Activated B cell treated with CpG ODN at 0.5 μM for 24 hours (primary cell): Measurements from ENCODE around the gene CD96. TPM values are rescaled to one million over a fixed set of nuclear protein-coding genes. Genes with fewer than 3 reads are reported as not detected.

Source experiments
- ATAC-seq: fragments of 200-7000 bp; cut with Tn5 transposase; one replicate; pipeline ENCODE4 v1.10.0; 2021; ENCODE audit warnings: low read depth, mild to moderate bottlenecking, moderate library complexity
- CTCF ChIA-PET: fragments of 350-600 bp; sonication (Branson Sonifier 250); formaldehyde crosslinking; loops from one replicate; lab custom pipeline; 2021; ENCODE audit warnings: antibody characterized with exemption; lab: Charles Lee
- POLR2A ChIA-PET: fragments of 350-600 bp; sonication (Branson Sonifier 250); formaldehyde crosslinking; loops from one replicate; lab custom pipeline; 2021; ENCODE audit warnings: antibody characterized with exemption; lab: Charles Lee
- DNase-seq: peaks from one replicate; pipeline ENCODE4 v3.0.0; 2022
- H3K27ac Mint-ChIP-seq: one replicate; pipeline ENCODE4 v1.8.0; 2020; ENCODE audit warnings: mixed read lengths
- H3K27me3 Mint-ChIP-seq: one replicate; pipeline ENCODE4 v1.8.0; 2021; ENCODE audit warnings: mixed read lengths
- H3K36me3 Mint-ChIP-seq: one replicate; pipeline ENCODE4 v1.8.0; 2021; ENCODE audit warnings: low read depth, mixed read lengths
- H3K4me1 Mint-ChIP-seq: one replicate; pipeline ENCODE4 v1.8.0; 2021; ENCODE audit warnings: mixed read lengths
- H3K4me3 Mint-ChIP-seq: one replicate; pipeline ENCODE4 v1.8.0; 2020; ENCODE audit warnings: mild to moderate bottlenecking, mixed read lengths
- H3K9me3 Mint-ChIP-seq: one replicate; pipeline ENCODE4 v1.8.0; 2020; ENCODE audit warnings: mixed read lengths
- CTCF ChIP-seq: fragments of 200-600 bp; IDR thresholded peaks from one replicate; pipeline ENCODE4 v1.8.0; 2022; ENCODE audit warnings: antibody characterized with exemption, mild to moderate bottlenecking
- intact Hi-C: fragments of 100-400 bp; cut with micrococcal nuclease; formaldehyde crosslinking; loops from one replicate; pipeline ENCODE4 v1.15.1; 2024
- total RNA-seq: library from RNA; stranded (reverse); gene quantifications from 2 replicates; pipeline ENCODE4 v1.2.3, GENCODE V29; 2022

CD96 gene
- total RNA-seq, 1 donor from 2014 or later = 34.3 TPM

GRCh38 chr3:111593666-111594065, 51.7 kb downstream of the CD96 start:
- intact Hi-C loops = loop anchor here (1.0 to 2.0 kb wide), 3 partner anchors 15 to 47 kb away; no protein-coding TSS in a partner anchor
- Mint-ChIP-seq H3K36me3 (peaks cover 11% of the 10 kb centered on the region), H3K4me3 (peak overlapping the region; percentile 71), H3K27me3 (no peaks in the 10 kb centered on the region), H3K9me3 (no peaks in the 10 kb centered on the region), H3K27ac (peak overlapping the region; percentile 90), H3K4me1 (peaks cover 66% of the 10 kb centered on the region)
- DNase-seq (no peak), ATAC-seq (no peak)
- TF ChIP-seq CTCF = no peak
- POLR2A ChIA-PET = interaction anchor here (1.4 to 3.6 kb wide), 7 partner anchors 10 to 83 kb away, joined by 4 to 25 read pairs (median 7); partner anchors contain the start of gene CD96
- CTCF ChIA-PET = interaction anchor here (1.1 to 2.6 kb wide), 4 partner anchors 15 to 420 kb away, joined by 3 to 12 read pairs (median 9); no protein-coding TSS in a partner anchor

GRCh38 chr3:111594205-111594604, 52.2 kb downstream of the CD96 start:
- intact Hi-C loops = loop anchor here (1.0 to 2.0 kb wide), 3 partner anchors 16 to 47 kb away; no protein-coding TSS in a partner anchor

GRCh38 chr3:111594781-111595180, 52.8 kb downstream of the CD96 start:
- ChIA-PET POLR2A (interaction anchor here (1.1 to 3.6 kb wide), 9 partner anchors 9 to 385 kb away, joined by 3 to 25 read pairs (median 5); partner anchors contain the start of gene CD96), CTCF (interaction anchor here (0.8 to 2.6 kb wide), 5 partner anchors 16 to 419 kb away, joined by 3 to 12 read pairs (median 7); no protein-coding TSS in a partner anchor)
- Mint-ChIP-seq H3K9me3 (no peaks in the 10 kb centered on the region), H3K27me3 (no peaks in the 10 kb centered on the region), H3K4me3 (peak overlapping the region; percentile 71), H3K4me1 (peaks cover 60% of the 10 kb centered on the region), H3K27ac (peak overlapping the region; percentile 90), H3K36me3 (peaks cover 13% of the 10 kb centered on the region)
- no peak for DNase-seq
- intact Hi-C loops = loop anchor here (1.0 to 2.0 kb wide), 5 partner anchors 9 to 48 kb away; no protein-coding TSS in a partner anchor
- TF ChIP-seq CTCF = no peak
- ATAC-seq = peak; percentile 10

More at GRCh38 chr3:111594205-111594604, 52.2 kb downstream of the CD96 start:
- no peak for DNase-seq
- ATAC-seq = peak; percentile 81
- peak overlapping the region; percentile 90 for H3K27ac Mint-ChIP-seq
- peaks cover 65% of the 10 kb centered on the region for H3K4me1 Mint-ChIP-seq
- H3K36me3 Mint-ChIP-seq = peaks cover 11% of the 10 kb centered on the region
- H3K4me3 Mint-ChIP-seq = peak overlapping the region; percentile 71
- ChIA-PET CTCF (interaction anchor here (1.1 to 2.6 kb wide), 4 partner anchors 16 to 420 kb away, joined by 3 to 12 read pairs (median 9); no protein-coding TSS in a partner anchor), POLR2A (interaction anchor here (1.1 to 3.6 kb wide), 10 partner anchors 10 to 385 kb away, joined by 3 to 25 read pairs (median 5); partner anchors contain the start of gene CD96)
- H3K27me3 Mint-ChIP-seq = no peaks in the 10 kb centered on the region
- TF ChIP-seq CTCF = no peak
- no peaks in the 10 kb centered on the region for H3K9me3 Mint-ChIP-seq

- peaks cover 16% of the 10 kb centered on the region for H3K36me3 Mint-ChIP-seq
These were observed 53.2 kb downstream of the CD96 start, which contains the start of gene ZBED2 for GRCh38 chr3:111595232-111595631. ZBED2 (minus strand) TSS chr3:111595346; CDS start chr3:111594201, 1,145 bp downstream.

More at GRCh38 chr3:111595232-111595631, 53.2 kb downstream of the CD96 start, which contains the start of gene ZBED2:
- intact Hi-C loops = loop anchor here (1.0 to 2.0 kb wide), 3 partner anchors 8 to 48 kb away; no protein-coding TSS in a partner anchor
- peaks cover 56% of the 10 kb centered on the region for H3K4me1 Mint-ChIP-seq
- ChIA-PET POLR2A (interaction anchor here (0.9 to 3.6 kb wide), 9 partner anchors 9 to 384 kb away, joined by 3 to 25 read pairs (median 5); partner anchors contain the start of gene CD96), CTCF (interaction anchor here (0.8 to 2.6 kb wide), 4 partner anchors 15 to 96 kb away, joined by 3 to 12 read pairs (median 9); no protein-coding TSS in a partner anchor)
- H3K9me3 Mint-ChIP-seq = no peaks in the 10 kb centered on the region
- no peak for TF ChIP-seq CTCF
- peak; percentile 67 for ATAC-seq
- H3K4me3 Mint-ChIP-seq = peak within 1 kb of the TSS; percentile 71
- H3K27ac Mint-ChIP-seq = peak within 1 kb of the TSS; percentile 90
- no peaks in the 10 kb centered on the region for H3K27me3 Mint-ChIP-seq
- DNase-seq = no peak
